ENCODE data around the gene CCDC169.

DNA sequence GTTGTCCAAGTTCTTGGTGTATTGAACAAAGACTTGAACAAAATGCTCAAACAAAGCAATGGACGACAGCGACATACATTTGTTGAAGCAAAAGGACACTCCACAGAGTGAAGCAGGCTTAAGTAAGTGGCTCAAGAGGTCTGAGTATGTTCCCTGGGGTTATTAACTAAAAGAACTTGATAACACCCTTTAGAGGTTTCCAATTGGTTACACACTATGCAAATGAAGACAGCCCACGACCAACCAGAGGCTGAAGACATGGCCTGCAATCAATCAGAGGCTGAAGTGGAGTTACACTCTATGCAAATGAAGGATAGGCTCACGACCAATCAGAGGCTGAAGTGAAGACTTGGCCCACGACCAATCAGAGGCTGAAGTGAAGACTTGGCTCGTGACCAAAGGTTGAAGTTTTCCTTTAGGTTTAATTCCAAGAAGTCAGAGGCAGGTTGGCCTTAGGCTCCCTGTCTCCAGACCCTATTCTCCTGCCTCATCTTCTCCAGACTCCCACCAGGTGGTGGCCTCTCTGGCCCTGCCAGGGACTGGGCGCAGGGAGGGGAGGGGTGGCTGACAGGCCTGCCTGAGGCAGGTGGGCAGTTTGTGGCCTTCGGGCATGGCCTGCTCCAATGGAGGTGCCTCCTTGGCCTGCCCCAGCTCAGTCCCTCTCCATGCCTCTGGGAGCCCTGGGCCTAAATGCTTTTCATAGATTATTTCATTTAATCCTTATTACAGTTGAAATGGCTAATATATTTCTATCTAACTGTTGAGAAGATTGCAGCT lies 38.1 kb downstream of the CCDC169 start:
- TF ChIP-seq GATA2 (IDR thresholded peaks at IDR 0.05; ENCODE audit: low read depth, low read length) (no peak), GATA3 (IDR thresholded peaks at IDR 0.05; ENCODE audit: low read depth, low read length) (no peak)

Data from SH-SY5Y (cell line).